ENCODE data around the gene DPYSL3.
"Not testable (repeated sequence)": the region's sequence is repeated elsewhere in the genome, so short reads cannot be mapped to it uniquely, and the experiment has no call there.

Gene DPYSL3

GRCh38 chr5:147509710-147510651 lies at the start of gene DPYSL3:
Gene DPYSL3, minus strand, starts transcription at chr5:147510068. Its CDS starts 210 bp downstream, at chr5:147509858.
- no peak for DNase-seq (ENCODE audit: low spot score)

- no peak for DNase-seq (ENCODE audit: low spot score)
Observed at GRCh38 chr5:147558826-147559225, 49.0 kb upstream of the DPYSL3 start.

- DNase-seq (ENCODE audit: low spot score), result no peak
Observed at GRCh38 chr5:147557876-147558745, 48.2 kb upstream of the DPYSL3 start.

GRCh38 chr5:147555176-147555575 lies 45.3 kb upstream of the DPYSL3 start:
- no peak for DNase-seq (ENCODE audit: low spot score)

GRCh38 chr5:147554261-147554817 lies 44.5 kb upstream of the DPYSL3 start:
- DNase-seq (ENCODE audit: low spot score), result no peak

- DNase-seq (ENCODE audit: low spot score), result not testable (repeated sequence)
Observed at GRCh38 chr5:147553817-147554216, 43.9 kb upstream of the DPYSL3 start.

- no peak for DNase-seq (ENCODE audit: low spot score)
Observed at GRCh38 chr5:147552897-147553296, 43.0 kb upstream of the DPYSL3 start.

GRCh38 chr5:147551677-147552076 lies 41.8 kb upstream of the DPYSL3 start:
- DNase-seq (ENCODE audit: low spot score), result no peak

- no peak for DNase-seq (ENCODE audit: low spot score)
Observed at GRCh38 chr5:147547730-147548129, 37.9 kb upstream of the DPYSL3 start.

GRCh38 chr5:147544556-147544955 lies 34.7 kb upstream of the DPYSL3 start:
- no peak for DNase-seq (ENCODE audit: low spot score)

- DNase-seq (ENCODE audit: low spot score), result no peak
Observed at GRCh38 chr5:147539053-147539452, 29.2 kb upstream of the DPYSL3 start.

GRCh38 chr5:147538236-147538635 lies 28.4 kb upstream of the DPYSL3 start:
- DNase-seq (ENCODE audit: low spot score), result no peak

- no peak for DNase-seq (ENCODE audit: low spot score)
Observed at GRCh38 chr5:147534172-147534951, 24.5 kb upstream of the DPYSL3 start.

- DNase-seq (ENCODE audit: low spot score), result no peak
Observed at GRCh38 chr5:147532156-147532555, 22.3 kb upstream of the DPYSL3 start.

- no peak for DNase-seq (ENCODE audit: low spot score)
Observed at GRCh38 chr5:147530530-147531389, 20.9 kb upstream of the DPYSL3 start.

- no peak for DNase-seq (ENCODE audit: low spot score)
Observed at GRCh38 chr5:147523069-147523468, 13.2 kb upstream of the DPYSL3 start.

- DNase-seq (ENCODE audit: low spot score), result no peak
Observed at GRCh38 chr5:147522435-147522834, 12.6 kb upstream of the DPYSL3 start.

- no peak for DNase-seq (ENCODE audit: low spot score)
Observed at GRCh38 chr5:147520450-147520849, 10.6 kb upstream of the DPYSL3 start.

GRCh38 chr5:147519380-147519779 lies 9.5 kb upstream of the DPYSL3 start:
- no peak for DNase-seq (ENCODE audit: low spot score)

- DNase-seq (ENCODE audit: low spot score), result no peak
Observed at GRCh38 chr5:147517383-147517782, 7.5 kb upstream of the DPYSL3 start.

GRCh38 chr5:147515269-147515668 lies 5.4 kb upstream of the DPYSL3 start:
- no peak for DNase-seq (ENCODE audit: low spot score)
